Nephron (organoid): ENCODE data around the gene MRTFB.
"Not testable (repeated sequence)": the region's sequence is repeated elsewhere in the genome, so short reads cannot be mapped to it uniquely, and the experiment has no call there.

Experiments
- H3K27ac Mint-ChIP-seq, 3 experiments: 2 replicates each; pipeline ENCODE4 v1.8.0; 2020; ENCODE audit warnings: mixed read lengths in 3 of 3, mild to moderate bottlenecking in 2 of 3, moderate library complexity in 1 of 3
- H3K27me3 Mint-ChIP-seq: 2 replicates; pipeline ENCODE4 v1.8.0; 2021; ENCODE audit warnings: low read depth, mild to moderate bottlenecking, moderate library complexity, mixed read lengths
- H3K36me3 Mint-ChIP-seq: 2 replicates; pipeline ENCODE4 v1.8.0; 2020; ENCODE audit warnings: low read depth, mixed read lengths
- H3K4me1 Mint-ChIP-seq: 2 replicates; pipeline ENCODE4 v1.8.0; 2020; ENCODE audit warnings: mixed read lengths
- H3K4me3 Mint-ChIP-seq, 3 experiments: 2 replicates each; pipeline ENCODE4 v1.8.0; 2020; ENCODE audit warnings: mild to moderate bottlenecking in 3 of 3, mixed read lengths in 3 of 3, moderate library complexity in 2 of 3
- H3K9me3 Mint-ChIP-seq: 2 replicates; pipeline ENCODE4 v1.8.0; 2020; ENCODE audit warnings: mixed read lengths
- TF ChIP-seq, protein P1 (sequence below), 3 experiments: fragments of 200-600 bp; sonication (generic); IDR thresholded peaks; one replicate each; pipeline ENCODE4 v1.5.0; 2021; ENCODE audit warnings: antibody characterized with exemption in 3 of 3; ENCODE audit not compliant: unreplicated experiment in 3 of 3

The MRTFB gene

DNA sequence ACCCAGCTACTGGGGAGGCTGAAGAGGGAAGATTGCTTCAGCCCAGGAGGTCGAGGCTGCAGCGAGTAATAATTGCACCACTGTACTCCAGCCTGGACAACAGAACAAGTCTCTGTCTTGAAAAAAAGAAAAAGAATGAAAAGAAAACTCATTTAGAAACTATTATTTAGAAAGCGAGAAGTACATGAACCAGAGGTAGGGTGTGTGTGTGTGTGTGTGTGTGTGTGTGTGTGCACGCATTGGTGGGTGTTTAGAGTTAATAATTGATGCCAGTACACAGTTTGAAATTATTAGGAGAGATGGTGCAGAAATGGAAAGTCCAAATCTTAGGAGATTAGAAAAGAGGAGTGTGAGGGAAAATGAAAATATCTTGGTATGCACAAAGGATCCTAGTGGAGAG lies 106.6 kb downstream of the MRTFB start:
- Mint-ChIP-seq H3K4me3 (no peak overlapping the region), H3K4me1 (peaks cover 9% of the 10 kb centered on the region), H3K27ac (no peak overlapping the region), H3K9me3 (peaks cover 5% of the 10 kb centered on the region), H3K36me3 (peaks cover 16% of the 10 kb centered on the region), H3K27me3 (no peaks in the 10 kb centered on the region)
- TF ChIP-seq, protein P1, sequence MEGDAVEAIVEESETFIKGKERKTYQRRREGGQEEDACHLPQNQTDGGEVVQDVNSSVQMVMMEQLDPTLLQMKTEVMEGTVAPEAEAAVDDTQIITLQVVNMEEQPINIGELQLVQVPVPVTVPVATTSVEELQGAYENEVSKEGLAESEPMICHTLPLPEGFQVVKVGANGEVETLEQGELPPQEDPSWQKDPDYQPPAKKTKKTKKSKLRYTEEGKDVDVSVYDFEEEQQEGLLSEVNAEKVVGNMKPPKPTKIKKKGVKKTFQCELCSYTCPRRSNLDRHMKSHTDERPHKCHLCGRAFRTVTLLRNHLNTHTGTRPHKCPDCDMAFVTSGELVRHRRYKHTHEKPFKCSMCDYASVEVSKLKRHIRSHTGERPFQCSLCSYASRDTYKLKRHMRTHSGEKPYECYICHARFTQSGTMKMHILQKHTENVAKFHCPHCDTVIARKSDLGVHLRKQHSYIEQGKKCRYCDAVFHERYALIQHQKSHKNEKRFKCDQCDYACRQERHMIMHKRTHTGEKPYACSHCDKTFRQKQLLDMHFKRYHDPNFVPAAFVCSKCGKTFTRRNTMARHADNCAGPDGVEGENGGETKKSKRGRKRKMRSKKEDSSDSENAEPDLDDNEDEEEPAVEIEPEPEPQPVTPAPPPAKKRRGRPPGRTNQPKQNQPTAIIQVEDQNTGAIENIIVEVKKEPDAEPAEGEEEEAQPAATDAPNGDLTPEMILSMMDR (IDR thresholded peaks at IDR 0.05; ENCODE audit: unreplicated experiment in 3 of 3) = no peak

- no peak overlapping the region for H3K27ac Mint-ChIP-seq
- no peaks in the 10 kb centered on the region for H3K9me3 Mint-ChIP-seq
- H3K4me3 Mint-ChIP-seq = no peak overlapping the region
- peaks cover 4% of the 10 kb centered on the region for H3K36me3 Mint-ChIP-seq
- TF ChIP-seq, protein P1 (IDR thresholded peaks at IDR 0.05; ENCODE audit: unreplicated experiment in 3 of 3) = no peak
- H3K27me3 Mint-ChIP-seq = no peaks in the 10 kb centered on the region
- peaks cover 13% of the 10 kb centered on the region for H3K4me1 Mint-ChIP-seq
Observed at GRCh38 chr16:14179116-14179515, 108.0 kb downstream of the MRTFB start.

- H3K27ac Mint-ChIP-seq = peak overlapping the region in 1 of 3 experiments; percentile 35
- no peak overlapping the region for H3K4me3 Mint-ChIP-seq
- no peaks in the 10 kb centered on the region for H3K9me3 Mint-ChIP-seq
- H3K4me1 Mint-ChIP-seq = peaks cover 19% of the 10 kb centered on the region
- H3K36me3 Mint-ChIP-seq = no peaks in the 10 kb centered on the region
- no peaks in the 10 kb centered on the region for H3K27me3 Mint-ChIP-seq
- TF ChIP-seq, protein P1 (IDR thresholded peaks at IDR 0.05; ENCODE audit: unreplicated experiment in 3 of 3) = no peak
Observed at GRCh38 chr16:14180481-14180944, 109.4 kb downstream of the MRTFB start.

DNA sequence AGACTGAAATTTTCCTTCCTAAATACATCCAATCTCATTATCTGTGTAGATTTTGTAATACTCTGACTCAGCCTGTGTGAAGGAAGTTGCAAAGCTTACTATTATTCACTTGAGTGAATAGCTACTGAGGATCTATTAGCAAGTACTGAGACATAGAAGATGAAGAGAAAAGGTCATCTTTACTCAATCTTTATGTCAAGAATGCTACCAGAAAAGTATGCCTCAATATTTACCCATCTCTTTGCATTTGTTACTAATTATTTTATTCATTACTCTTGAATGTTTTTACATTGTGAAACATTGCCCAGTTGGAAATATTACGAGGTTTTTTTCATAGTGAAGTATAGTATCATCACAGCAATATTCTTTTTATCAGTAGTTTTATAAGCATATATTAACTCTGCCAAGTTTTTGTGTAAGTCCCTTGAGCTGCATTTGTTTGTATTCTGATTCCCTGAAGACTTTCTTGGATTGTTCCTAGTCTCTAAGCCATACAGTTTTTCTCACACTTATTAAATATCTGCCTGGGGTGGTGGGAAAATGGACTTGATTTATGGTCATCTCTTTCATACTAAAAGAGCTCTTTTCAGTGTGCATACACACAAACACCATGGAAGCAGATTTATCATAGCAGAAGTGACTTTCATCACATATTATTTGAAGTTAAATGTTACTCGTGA lies 110.4 kb downstream of the MRTFB start:
- peaks cover 25% of the 10 kb centered on the region for H3K4me1 Mint-ChIP-seq
- H3K27ac Mint-ChIP-seq = peak overlapping the region in 1 of 3 experiments; percentile 13
- TF ChIP-seq, protein P1 (IDR thresholded peaks at IDR 0.05; ENCODE audit: unreplicated experiment in 3 of 3) = no peak

GRCh38 chr16:14182999-14183398 lies 111.9 kb downstream of the MRTFB start:
- Mint-ChIP-seq H3K4me3 (no peak overlapping the region), H3K27me3 (no peaks in the 10 kb centered on the region), H3K27ac (no peak overlapping the region), H3K36me3 (no peaks in the 10 kb centered on the region), H3K9me3 (no peaks in the 10 kb centered on the region), H3K4me1 (peaks cover 29% of the 10 kb centered on the region)
- TF ChIP-seq, protein P1 (IDR thresholded peaks at IDR 0.05; ENCODE audit: unreplicated experiment in 3 of 3) = no peak

More for the DNA sequence above, 110.4 kb downstream of the MRTFB start:
- Mint-ChIP-seq H3K27me3 (no peaks in the 10 kb centered on the region), H3K36me3 (no peaks in the 10 kb centered on the region), H3K9me3 (no peaks in the 10 kb centered on the region), H3K4me3 (no peak overlapping the region)

DNA sequence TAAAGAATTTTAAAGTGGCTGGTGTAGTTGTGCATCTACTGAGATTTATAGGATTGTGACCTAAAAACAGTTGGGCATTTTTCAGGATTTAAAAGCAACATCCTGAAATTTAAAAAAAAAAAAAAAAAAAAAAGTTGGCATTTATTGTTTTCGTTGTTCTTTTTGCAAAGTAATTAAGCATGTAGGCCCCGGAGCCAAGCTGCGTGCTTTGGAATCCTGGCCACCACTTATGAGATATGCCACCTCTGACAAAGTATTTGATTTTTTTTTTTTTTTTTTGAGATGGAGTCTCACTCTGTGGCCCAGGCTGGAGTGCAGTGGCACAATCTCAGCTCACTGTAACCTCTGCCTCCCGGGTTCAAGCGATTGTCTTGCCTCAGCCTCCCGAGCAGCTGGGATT lies 112.8 kb downstream of the MRTFB start:
- peaks cover 31% of the 10 kb centered on the region for H3K4me1 Mint-ChIP-seq
- not testable (repeated sequence) for H3K9me3 Mint-ChIP-seq, H3K27me3 Mint-ChIP-seq, H3K4me3 Mint-ChIP-seq, H3K27ac Mint-ChIP-seq, H3K36me3 Mint-ChIP-seq
